Caco-2 (cell line): Measurements from ENCODE around the gene IL1F10. TPM values are rescaled to one million over a fixed set of nuclear protein-coding genes. Genes with fewer than 3 reads are reported as not detected.

Source experiments
- BruUV-seq: library from RNA; stranded (reverse); fragments of 400-500 nt; replicated peaks from 2 replicates; lab custom pipeline; 2021; lab: Mats Ljungman, UMichigan
- CTCF ChIA-PET: fragments of 300-600 bp; sonication (Branson Sonifier 250); formaldehyde crosslinking; loops from one replicate; lab custom pipeline; 2022; ENCODE audit warnings: antibody characterized with exemption; lab: Charles Lee
- POLR2A ChIA-PET: fragments of 300-600 bp; sonication (Branson Sonifier 250); formaldehyde crosslinking; loops from one replicate; lab custom pipeline; 2022; ENCODE audit warnings: antibody characterized with exemption; lab: Charles Lee
- DNase-seq, 2 experiments: peaks; one replicate each; pipeline versions ENCODE4 v3.0.0 to v3.0.0-alpha.2; 2020 to 2022
- H3K27me3 ChIP-seq: replicated peaks from 2 replicates; pipeline ENCODE4 v1.6.0; 2011; ENCODE audit warnings: low read length; ENCODE audit not compliant: control insufficient read depth, insufficient read depth
- H3K36me3 ChIP-seq: 2 replicates; pipeline ENCODE4 v1.5.1; 2011; ENCODE audit warnings: low read length; ENCODE audit not compliant: control insufficient read depth, insufficient read depth
- H3K4me1 ChIP-seq: fragments of 250-450 bp; sonication (Bioruptor Pico); 2 replicates; pipeline ENCODE4 v1.5.1; 2020; ENCODE audit warnings: mild to moderate bottlenecking
- H3K4me3 ChIP-seq: 2 replicates; pipeline ENCODE4 v1.5.1; 2011; ENCODE audit warnings: low read depth, mild to moderate bottlenecking, control low read depth, low read length
- H3K9me3 ChIP-seq: fragments of 250-450 bp; sonication (Bioruptor Pico); 2 replicates; pipeline ENCODE4 v1.5.1; 2020; ENCODE audit warnings: mild to moderate bottlenecking, moderate library complexity
- H3K27ac Mint-ChIP-seq: one replicate; pipeline ENCODE4 v1.8.0; 2022; ENCODE audit warnings: mixed read lengths; ENCODE audit not compliant: unreplicated experiment
- H3K27me3 Mint-ChIP-seq: one replicate; pipeline ENCODE4 v1.8.0; 2022; ENCODE audit warnings: mixed read lengths; ENCODE audit not compliant: insufficient read depth, unreplicated experiment
- H3K36me3 Mint-ChIP-seq: one replicate; pipeline ENCODE4 v1.8.0; 2022; ENCODE audit warnings: mild to moderate bottlenecking, mixed read lengths; ENCODE audit not compliant: insufficient read depth, unreplicated experiment
- H3K4me1 Mint-ChIP-seq: one replicate; pipeline ENCODE4 v1.8.0; 2022; ENCODE audit warnings: low read depth, mixed read lengths; ENCODE audit not compliant: unreplicated experiment
- H3K4me3 Mint-ChIP-seq: one replicate; pipeline ENCODE4 v1.8.0; 2022; ENCODE audit warnings: mild to moderate bottlenecking, moderate library complexity, mixed read lengths; ENCODE audit not compliant: unreplicated experiment
- H3K9me3 Mint-ChIP-seq: one replicate; pipeline ENCODE4 v1.8.0; 2022; ENCODE audit warnings: mixed read lengths; ENCODE audit not compliant: unreplicated experiment
- CTCF ChIP-seq, 2 experiments: fragments of 200-600 bp in 1 of 2; IDR thresholded peaks; 1 replicate in 1 of 2; 2 replicates in 1 of 2; pipeline versions ENCODE4 v1.5.1 to v1.8.0; 2011 to 2022; ENCODE audit warnings: antibody characterized with exemption in 1 of 2, control low read depth in 1 of 2, inconsistent platforms in 1 of 2, low read depth in 1 of 2, low read length in 1 of 2, mild to moderate bottlenecking in 1 of 2, moderate library complexity in 1 of 2; ENCODE audit not compliant: insufficient read depth in 1 of 2, severe bottlenecking in 1 of 2, unreplicated experiment in 1 of 2
- intact Hi-C: fragments of 100-400 bp; cut with micrococcal nuclease; formaldehyde crosslinking; loops from one replicate; pipeline ENCODE4 v1.10.0; 2022; ENCODE audit not compliant: unreplicated experiment
- total RNA-seq: library from RNA; stranded (reverse); gene quantifications from 2 replicates; pipeline ENCODE4 v1.2.3, GENCODE V29; 2022

Gene IL1F10
- total RNA-seq, 1 experiment from 2014 or later: not detected

GRCh38 chr2:113050921-113051895 is 16.6 kb upstream of the IL1F10 start:
- DNase-seq: no peak
- Mint-ChIP-seq H3K27ac (no peak overlapping the region), H3K27me3 (no peaks in the 10 kb centered on the region), H3K4me1 (peaks cover 5% of the 10 kb centered on the region), H3K36me3 (no peaks in the 10 kb centered on the region), H3K9me3 (peaks cover 52% of the 10 kb centered on the region), H3K4me3 (no peak overlapping the region)
- no peaks in the 10 kb centered on the region for H3K36me3 ChIP-seq
- H3K9me3 ChIP-seq: peaks cover 17% of the 10 kb centered on the region; the same call in 1 of the 2 replicates
- no peaks in the 10 kb centered on the region for H3K4me1 ChIP-seq
- no peak overlapping the region for H3K4me3 ChIP-seq
- H3K27me3 ChIP-seq: no peaks in the 10 kb centered on the region
- no TSS peak for BruUV-seq
- POLR2A ChIA-PET: no interaction called here
- CTCF ChIA-PET: no interaction called here
- intact Hi-C loops: loop anchor here (1.0 kb wide), 1 partner anchor 12 kb away; no protein-coding TSS in a partner anchor
- TF ChIP-seq CTCF (IDR thresholded peaks at IDR 0.05; ENCODE audit: insufficient read depth in 1 of 2, low read depth in 1 of 2, low read length in 1 of 2, severe bottlenecking in 1 of 2, unreplicated experiment in 1 of 2): no peak

GRCh38 chr2:113052396-113052917 is 15.3 kb upstream of the IL1F10 start, which contains the start of gene IL36B:
TSS of gene IL36B (minus strand) at chr2:113052867.
- TF ChIP-seq CTCF (IDR thresholded peaks at IDR 0.05; ENCODE audit: insufficient read depth in 1 of 2, low read depth in 1 of 2, low read length in 1 of 2, severe bottlenecking in 1 of 2, unreplicated experiment in 1 of 2): no peak
- no TSS peak for BruUV-seq
- H3K4me1 Mint-ChIP-seq: no peaks in the 10 kb centered on the region
- H3K4me3 Mint-ChIP-seq: no peak within 1 kb of the TSS
- intact Hi-C loops: no loop called here
- H3K4me3 ChIP-seq: no peak within 1 kb of the TSS
- peaks cover 17% of the 10 kb centered on the region; the same call in 1 of the 2 replicates for H3K9me3 ChIP-seq
- no peaks in the 10 kb centered on the region for H3K36me3 ChIP-seq
- peaks cover 59% of the 10 kb centered on the region for H3K9me3 Mint-ChIP-seq
- H3K27me3 ChIP-seq: no peaks in the 10 kb centered on the region
- no peaks in the 10 kb centered on the region for H3K27me3 Mint-ChIP-seq
- H3K27ac Mint-ChIP-seq: no peak within 1 kb of the TSS
- no peak for DNase-seq
- CTCF ChIA-PET: no interaction called here
- H3K4me1 ChIP-seq: no peaks in the 10 kb centered on the region
- no peaks in the 10 kb centered on the region for H3K36me3 Mint-ChIP-seq
- POLR2A ChIA-PET: no interaction called here

- POLR2A ChIA-PET: no interaction called here
- peaks cover 6% of the 10 kb centered on the region for H3K4me1 ChIP-seq
- no peaks in the 10 kb centered on the region for H3K36me3 Mint-ChIP-seq
- CTCF ChIA-PET: no interaction called here
- H3K27me3 Mint-ChIP-seq: no peaks in the 10 kb centered on the region
- H3K27ac Mint-ChIP-seq: no peak overlapping the region
- H3K9me3 ChIP-seq: peaks cover 17% of the 10 kb centered on the region; the same call in 1 of the 2 replicates
- peaks cover 5% of the 10 kb centered on the region for H3K4me1 Mint-ChIP-seq
- H3K9me3 Mint-ChIP-seq: peaks cover 49% of the 10 kb centered on the region
- H3K4me3 ChIP-seq: no peak overlapping the region
- no peak for TF ChIP-seq CTCF (IDR thresholded peaks at IDR 0.05; ENCODE audit: insufficient read depth in 1 of 2, low read depth in 1 of 2, low read length in 1 of 2, severe bottlenecking in 1 of 2, unreplicated experiment in 1 of 2)
- no peaks in the 10 kb centered on the region for H3K27me3 ChIP-seq
- no peak overlapping the region for H3K4me3 Mint-ChIP-seq
- no TSS peak for BruUV-seq
- no peak for DNase-seq
- intact Hi-C loops: no loop called here
- H3K36me3 ChIP-seq: no peaks in the 10 kb centered on the region
These were observed 14.1 kb upstream of the IL1F10 start for GRCh38 chr2:113053666-113054065.
